OCI-LY3 (cell line): ENCODE data around the gene NR6A1.

Experiments
- H2AFZ ChIP-seq: fragments of 200-600, 300-600 bp; shearing (Covaris generic); 2 replicates; pipeline ENCODE4 v1.6.0; 2014; ENCODE audit warnings: antibody characterized with exemption, low read depth, low read length
- H3K27ac ChIP-seq: fragments of 200-600, 300-600 bp; sonication (generic); 2 replicates; pipeline ENCODE4 v1.5.1; 2014; ENCODE audit warnings: mild to moderate bottlenecking, low read length, moderate library complexity, mixed read lengths
- H3K27me3 ChIP-seq: fragments of 200-600, 300-600 bp; sonication (generic); 2 replicates; pipeline ENCODE4 v1.6.1; 2014; ENCODE audit warnings: low read depth, low read length, mixed read lengths
- H3K36me3 ChIP-seq: fragments of 200-600, 300-600 bp; sonication (generic); replicated peaks from 2 replicates; pipeline ENCODE3; 2014; ENCODE audit warnings: low read depth, low read length, mixed read lengths
- H3K4me1 ChIP-seq: fragments of 300-600, 200-600 bp; sonication (generic); 2 replicates; pipeline ENCODE4 v1.6.1; 2014; ENCODE audit warnings: low read length, mixed read lengths
- H3K4me2 ChIP-seq: fragments of 200-600, 300-600 bp; sonication (generic); 2 replicates; pipeline ENCODE4 v1.6.1; 2014; ENCODE audit warnings: low read length, mixed read lengths
- H3K4me3 ChIP-seq: fragments of 300-600, 200-600 bp; sonication (generic); 2 replicates; pipeline ENCODE4 v1.5.1; 2014; ENCODE audit warnings: antibody characterized with exemption, mild to moderate bottlenecking, low read length, moderate library complexity
- H3K79me2 ChIP-seq: fragments of 300-600, 200-600 bp; shearing (Covaris generic); 2 replicates; pipeline ENCODE4 v1.6.1; 2014; ENCODE audit warnings: mild to moderate bottlenecking, low read length, mixed read lengths
- H3K9ac ChIP-seq: fragments of 300-600, 200-600 bp; shearing (Covaris generic); 2 replicates; pipeline ENCODE4 v1.6.0; 2014; ENCODE audit warnings: mild to moderate bottlenecking, low read length, moderate library complexity
- H3K9me3 ChIP-seq: fragments of 200-600, 300-600 bp; shearing (Covaris generic); 2 replicates; pipeline ENCODE4 v1.6.1; 2014; ENCODE audit warnings: low read length, mixed read lengths; ENCODE audit not compliant: insufficient read depth
- H4K20me1 ChIP-seq: fragments of 200-600, 300-600 bp; sonication (generic); 2 replicates; pipeline ENCODE4 v1.6.1; 2016; ENCODE audit warnings: low read length, mixed read lengths; ENCODE audit not compliant: insufficient read depth
- CTCF ChIP-seq: fragments of 200-600, 300-600 bp; sonication (generic); IDR thresholded peaks from 2 replicates; pipeline ENCODE4 v1.5.1; 2014; ENCODE audit warnings: antibody characterized with exemption, low read length, low read depth
- EZH2phosphoT487 ChIP-seq: fragments of 200-600 bp; shearing (Covaris generic); IDR thresholded peaks from 2 replicates; pipeline ENCODE4 v1.6.1; 2018; ENCODE audit warnings: antibody characterized with exemption, mixed run types, low read depth

The NR6A1 gene

GRCh38 chr9:124652203-124652602 is 118.9 kb downstream of the NR6A1 start:
- Histone ChIP-seq H2AFZ (no peak overlapping the region), H3K9me3 (no peaks in the 10 kb centered on the region), H3K27me3 (no peaks in the 10 kb centered on the region), H3K4me2 (no peak overlapping the region), H3K4me1 (no peaks in the 10 kb centered on the region), H3K27ac (no peak overlapping the region), H3K36me3 (no peaks in the 10 kb centered on the region), H3K4me3 (no peak overlapping the region), H3K9ac (no peak overlapping the region), H4K20me1 (peaks cover 29% of the 10 kb centered on the region), H3K79me2 (peaks cover 37% of the 10 kb centered on the region)
- TF ChIP-seq EZH2phosphoT487 (no peak), CTCF (no peak)

- Histone ChIP-seq H2AFZ (no peak overlapping the region), H3K9ac (no peak overlapping the region), H3K9me3 (no peaks in the 10 kb centered on the region), H3K79me2 (peaks cover 41% of the 10 kb centered on the region), H3K27ac (no peak overlapping the region), H3K4me1 (no peaks in the 10 kb centered on the region), H3K4me2 (no peak overlapping the region), H3K36me3 (no peaks in the 10 kb centered on the region), H4K20me1 (peaks cover 16% of the 10 kb centered on the region), H3K4me3 (no peak overlapping the region), H3K27me3 (no peaks in the 10 kb centered on the region)
- TF ChIP-seq CTCF (no peak), EZH2phosphoT487 (no peak)
These were observed 125.8 kb downstream of the NR6A1 start for GRCh38 chr9:124645274-124645673.

GRCh38 chr9:124639637-124640036 is 131.5 kb downstream of the NR6A1 start:
- peaks cover 9% of the 10 kb centered on the region; the same call in 1 of the 2 replicates for H4K20me1 ChIP-seq
- H2AFZ ChIP-seq, result no peak overlapping the region
- no peak overlapping the region for H3K27ac ChIP-seq
- no peaks in the 10 kb centered on the region for H3K9me3 ChIP-seq
- H3K36me3 ChIP-seq, result peaks cover 7% of the 10 kb centered on the region
- H3K4me3 ChIP-seq, result no peak overlapping the region
- no peaks in the 10 kb centered on the region for H3K27me3 ChIP-seq
- TF ChIP-seq EZH2phosphoT487, result no peak
- no peak for TF ChIP-seq CTCF
- peaks cover 12% of the 10 kb centered on the region for H3K79me2 ChIP-seq
- no peak overlapping the region for H3K4me2 ChIP-seq
- H3K9ac ChIP-seq, result no peak overlapping the region
- H3K4me1 ChIP-seq, result no peaks in the 10 kb centered on the region

GRCh38 chr9:124635285-124635684 is 135.8 kb downstream of the NR6A1 start:
- Histone ChIP-seq H3K36me3 (peaks cover 7% of the 10 kb centered on the region), H3K4me2 (no peak overlapping the region), H3K27me3 (no peaks in the 10 kb centered on the region), H3K4me1 (no peaks in the 10 kb centered on the region), H3K79me2 (peaks cover 5% of the 10 kb centered on the region; the same call in 1 of the 2 replicates), H3K4me3 (no peak overlapping the region), H2AFZ (no peak overlapping the region), H3K9me3 (no peaks in the 10 kb centered on the region), H3K27ac (no peak overlapping the region), H3K9ac (no peak overlapping the region), H4K20me1 (0 out of 2 replicates have a peak, but pooled peaks cover 5% of the 10 kb centered on the region)
- no peak for TF ChIP-seq EZH2phosphoT487

GRCh38 chr9:124632077-124632621 is 139.0 kb downstream of the NR6A1 start:
- H3K79me2 ChIP-seq, result no peaks in the 10 kb centered on the region; the same call in 1 of the 2 replicates
- H3K27ac ChIP-seq, result no peak overlapping the region
- no peaks in the 10 kb centered on the region for H3K9me3 ChIP-seq
- TF ChIP-seq CTCF (no peak), EZH2phosphoT487 (no peak)
- no peak overlapping the region for H3K4me2 ChIP-seq
- no peaks in the 10 kb centered on the region for H3K4me1 ChIP-seq
- peaks cover 7% of the 10 kb centered on the region for H3K36me3 ChIP-seq
- H2AFZ ChIP-seq, result no peak overlapping the region
- no peaks in the 10 kb centered on the region for H3K27me3 ChIP-seq
- no peak overlapping the region for H3K4me3 ChIP-seq
- H4K20me1 ChIP-seq, result 0 out of 2 replicates have a peak, but pooled peaks cover 5% of the 10 kb centered on the region
- no peak overlapping the region for H3K9ac ChIP-seq
